HepG2 (cell line): ENCODE results near the gene FAM124A. TPM values are rescaled to one million over a fixed set of nuclear protein-coding genes. Genes with fewer than 3 reads are reported as not detected.

ENCODE experiments used
- ATAC-seq: fragments of 200-7000 bp; cut with Tn5 transposase; 3 replicates; pipeline ENCODE4 v1.9.1; 2020; ENCODE audit warnings: mild to moderate bottlenecking, moderate library complexity
- BruUV-seq: library from RNA; stranded (reverse); fragments of 400-500 nt; replicated peaks from 2 replicates; lab custom pipeline; 2021; lab: Mats Ljungman, UMichigan
- CTCF ChIA-PET: fragments of 300-600 bp; formaldehyde crosslinking; extraction: SDS; loops from one replicate; lab custom pipeline; 2021; ENCODE audit warnings: low total read pairs, inconsistent platforms, low intra/inter-chr PET ratio; lab: Yijun Ruan, JAX
- POLR2A ChIA-PET: fragments of 350-600 bp; sonication (Branson Sonifier 250); formaldehyde crosslinking; loops from one replicate; lab custom pipeline; 2020; ENCODE audit warnings: antibody characterized with exemption, inconsistent platforms; lab: Yijun Ruan, JAX
- DNase-seq: peaks from one replicate; pipeline ENCODE4 v3.0.0-alpha.2; 2015; ENCODE audit warnings: low spot score
- FAIRE-seq: peaks from 3 replicates; lab custom pipeline; 2011; peaks lifted over from hg19 to GRCh38; lab: Jason Lieb, UNC
- H2AFZ ChIP-seq: one replicate; pipeline ENCODE4 v1.6.1; 2011; ENCODE audit warnings: low read length, inconsistent platforms
- H3K27ac ChIP-seq: fragments of 300-600 bp; 3 replicates; pipeline ENCODE4 v1.8.0; 2011; ENCODE audit warnings: mixed run types, mild to moderate bottlenecking, mixed read lengths, low read length, inconsistent platforms; ENCODE audit not compliant: insufficient read depth; ENCODE audit errors: extremely low read length
- H3K27me3 ChIP-seq, 2 experiments: fragments of 200-600 bp in 1 of 2; 2 replicates in 1 of 2; 3 replicates in 1 of 2; pipeline versions ENCODE4 v1.6.0 to v1.8.0; 2011; ENCODE audit warnings: low read length in 2 of 2, mild to moderate bottlenecking in 2 of 2, moderate library complexity in 2 of 2, inconsistent platforms in 1 of 2; ENCODE audit not compliant: insufficient read depth in 2 of 2, control insufficient read depth in 1 of 2
- H3K36me3 ChIP-seq, 2 experiments: fragments of 200-600 bp in 1 of 2; replicated peaks in 1 of 2; 2 replicates in 1 of 2; 3 replicates in 1 of 2; pipeline versions ENCODE4 v1.5.1 to v1.8.0; 2011; ENCODE audit warnings: low read length in 2 of 2, inconsistent platforms in 1 of 2; ENCODE audit not compliant: insufficient read depth in 2 of 2, control insufficient read depth in 1 of 2
- H3K4me1 ChIP-seq: 2 replicates; pipeline ENCODE4 v1.5.1; 2012; ENCODE audit warnings: low read length, inconsistent platforms; ENCODE audit not compliant: insufficient read depth
- H3K4me2 ChIP-seq: 2 replicates; pipeline ENCODE4 v1.6.0; 2011; ENCODE audit warnings: low read depth, low read length, inconsistent platforms
- H3K4me3 ChIP-seq, 3 experiments: fragments of 200-600 bp in 1 of 3; sonication (generic), shearing (Covaris generic) in 1 of 3; replicated peaks in 1 of 3; 2 replicates each; pipeline ENCODE4 v1.5.1; 2011 to 2016; ENCODE audit warnings: low read length in 3 of 3, inconsistent platforms in 2 of 3, low read depth in 2 of 3, mild to moderate bottlenecking in 2 of 3, control low read depth in 1 of 3, mixed read lengths in 1 of 3; ENCODE audit not compliant: insufficient read depth in 1 of 3
- H3K79me2 ChIP-seq: one replicate; pipeline ENCODE4 v1.6.1; 2011; ENCODE audit warnings: low read length, inconsistent platforms; ENCODE audit not compliant: insufficient read depth
- H3K9ac ChIP-seq: 2 replicates; pipeline ENCODE4 v1.6.0; 2011; ENCODE audit warnings: mild to moderate bottlenecking, low read depth, low read length, inconsistent platforms; ENCODE audit not compliant: insufficient read depth
- H3K9me3 ChIP-seq: 2 replicates; pipeline ENCODE4 v1.5.1; 2012; ENCODE audit warnings: mild to moderate bottlenecking, low read length
- H4K20me1 ChIP-seq: 2 replicates; pipeline ENCODE4 v1.6.0; 2011; ENCODE audit warnings: inconsistent platforms, mild to moderate bottlenecking, low read length, moderate library complexity; ENCODE audit not compliant: insufficient read depth
- AKNA ChIP-seq: sonication (generic); formaldehyde crosslinking; IDR thresholded peaks from 2 replicates; pipeline ENCODE4 v1.4.0; 2020; ENCODE audit warnings: missing genetic modification reagents, borderline replicate concordance
- ARNT ChIP-seq: fragments of 450-650 bp; IDR thresholded peaks from 2 replicates; pipeline ENCODE4 v1.6.1; 2017
- BRCA1 ChIP-seq: sonication (generic); formaldehyde crosslinking; IDR thresholded peaks from 2 replicates; pipeline ENCODE4 v1.4.0; 2020; ENCODE audit warnings: missing genetic modification reagents
- GATAD2A ChIP-seq: IDR thresholded peaks from 2 replicates; pipeline ENCODE4 v1.6.1; 2016
- GLI4 ChIP-seq: sonication (generic); formaldehyde crosslinking; IDR thresholded peaks from 2 replicates; pipeline ENCODE4 v1.5.1; 2020; ENCODE audit warnings: missing genetic modification reagents, mild to moderate bottlenecking, moderate library complexity, borderline replicate concordance
- HNRNPLL ChIP-seq: fragments of 200-400 bp; formaldehyde crosslinking; IDR thresholded peaks from 2 replicates; pipeline ENCODE4 v1.6.1; 2017; ENCODE audit warnings: mild to moderate bottlenecking, low read depth, low read length; ENCODE audit not compliant: poor library complexity, severe bottlenecking
- MIXL1 ChIP-seq: IDR thresholded peaks from 2 replicates; pipeline ENCODE4 v1.6.1; 2016
- RARG ChIP-seq: sonication (generic); formaldehyde crosslinking; IDR thresholded peaks from 2 replicates; pipeline ENCODE4 v1.4.0; 2020; ENCODE audit warnings: low read depth, mild to moderate bottlenecking, missing genetic modification reagents
- ZBTB25 ChIP-seq: IDR thresholded peaks from 2 replicates; pipeline ENCODE4 v1.6.1; 2018; ENCODE audit warnings: missing genetic modification reagents
- ZNF335 ChIP-seq: sonication (generic); formaldehyde crosslinking; IDR thresholded peaks from 2 replicates; pipeline ENCODE4 v1.4.0; 2020; ENCODE audit warnings: missing genetic modification reagents
- ZNF773 ChIP-seq: sonication (generic); formaldehyde crosslinking; IDR thresholded peaks from 2 replicates; pipeline ENCODE4 v1.4.0; 2020; ENCODE audit warnings: missing genetic modification reagents, borderline replicate concordance
- WGBS: methylation state at CpG from one replicate; pipeline ENCODE4 v1.1.6; 2017; ENCODE audit warnings: low lambda C conversion rate; 5-methylcytosine and 5-hydroxymethylcytosine counted together
- in situ Hi-C: cut with HindIII; loops from 2 replicates; pipeline ENCODE4 v1.10.0; 2017; ENCODE audit warnings: low pct_unique_long_range_greater_than_20kb; ENCODE audit not compliant: extremely low pct_ligation_motif_present
- intact Hi-C: fragments of 100-400 bp; cut with micrococcal nuclease; formaldehyde crosslinking; loops from one replicate; pipeline ENCODE4 v1.10.0; 2022; ENCODE audit not compliant: unreplicated experiment
- polyA plus RNA-seq, 8 experiments: library from polyadenylated mRNA; depleted of rRNA in 3 of 8; stranded (reverse) in 7 of 8; unstranded in 1 of 8; fragments of >200 nt; fragmentation: Illumina TruSeq in 4 of 8; extraction: Trizol in 4 of 8; gene quantifications; 2 replicates each; pipeline versions ENCODE4 v1.2.1 to v1.2.3, GENCODE V29; 2011 to 2016; ENCODE audit warnings: low read depth in 4 of 8, missing spikeins in 1 of 8, mixed read lengths in 1 of 8; ENCODE audit not compliant: insufficient read depth in 1 of 8
- total RNA-seq, 5 experiments: library from RNA; depleted of rRNA; stranded (reverse); fragments of >200 nt; fragmentation: Illumina TruSeq; extraction: Trizol; gene quantifications; 2 replicates each; pipeline ENCODE4 v1.2.3, GENCODE V29; 2016; ENCODE audit warnings: low read depth in 1 of 5
- TF ChIP-seq, protein P1 (sequence below): sonication (generic); formaldehyde crosslinking; IDR thresholded peaks from 2 replicates; pipeline ENCODE4 v1.4.0; 2020; ENCODE audit warnings: missing genetic modification reagents, borderline replicate concordance
- TF ChIP-seq, protein P2 (sequence below): sonication (generic); formaldehyde crosslinking; IDR thresholded peaks from 2 replicates; pipeline ENCODE4 v1.5.1; 2020; ENCODE audit warnings: missing genetic modification reagents, mild to moderate bottlenecking, borderline replicate concordance

FAM124A gene
- total and polyA plus RNA-seq, 2 of the 13 experiments (the other 11 are each of a cell fraction or from before 2014, with no cell fraction given), result not detected

GRCh38 chr13:51252954-51253532 is 30.8 kb downstream of the FAM124A start:
- FAIRE-seq, result no peak
- WGBS, result 3% methylated on average over 4 of the region's 4 CpGs
- TF ChIP-seq BRCA1 (CRISPR knock-in tag), result no peak
- TF ChIP-seq, protein P1, sequence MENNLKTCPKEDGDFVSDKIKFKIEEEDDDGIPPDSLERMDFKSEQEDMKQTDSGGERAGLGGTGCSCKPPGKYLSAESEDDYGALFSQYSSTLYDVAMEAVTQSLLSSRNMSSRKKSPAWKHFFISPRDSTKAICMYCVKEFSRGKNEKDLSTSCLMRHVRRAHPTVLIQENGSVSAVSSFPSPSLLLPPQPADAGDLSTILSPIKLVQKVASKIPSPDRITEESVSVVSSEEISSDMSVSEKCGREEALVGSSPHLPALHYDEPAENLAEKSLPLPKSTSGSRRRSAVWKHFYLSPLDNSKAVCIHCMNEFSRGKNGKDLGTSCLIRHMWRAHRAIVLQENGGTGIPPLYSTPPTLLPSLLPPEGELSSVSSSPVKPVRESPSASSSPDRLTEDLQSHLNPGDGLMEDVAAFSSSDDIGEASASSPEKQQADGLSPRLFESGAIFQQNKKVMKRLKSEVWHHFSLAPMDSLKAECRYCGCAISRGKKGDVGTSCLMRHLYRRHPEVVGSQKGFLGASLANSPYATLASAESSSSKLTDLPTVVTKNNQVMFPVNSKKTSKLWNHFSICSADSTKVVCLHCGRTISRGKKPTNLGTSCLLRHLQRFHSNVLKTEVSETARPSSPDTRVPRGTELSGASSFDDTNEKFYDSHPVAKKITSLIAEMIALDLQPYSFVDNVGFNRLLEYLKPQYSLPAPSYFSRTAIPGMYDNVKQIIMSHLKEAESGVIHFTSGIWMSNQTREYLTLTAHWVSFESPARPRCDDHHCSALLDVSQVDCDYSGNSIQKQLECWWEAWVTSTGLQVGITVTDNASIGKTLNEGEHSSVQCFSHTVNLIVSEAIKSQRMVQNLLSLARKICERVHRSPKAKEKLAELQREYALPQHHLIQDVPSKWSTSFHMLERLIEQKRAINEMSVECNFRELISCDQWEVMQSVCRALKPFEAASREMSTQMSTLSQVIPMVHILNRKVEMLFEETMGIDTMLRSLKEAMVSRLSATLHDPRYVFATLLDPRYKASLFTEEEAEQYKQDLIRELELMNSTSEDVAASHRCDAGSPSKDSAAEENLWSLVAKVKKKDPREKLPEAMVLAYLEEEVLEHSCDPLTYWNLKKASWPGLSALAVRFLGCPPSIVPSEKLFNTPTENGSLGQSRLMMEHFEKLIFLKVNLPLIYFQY (CRISPR knock-in tag), result no peak
- TF ChIP-seq ZNF773, result no peak
- TF ChIP-seq RARG (CRISPR knock-in tag), result no peak
- no peak for TF ChIP-seq ZNF335 (CRISPR knock-in tag)
- TF ChIP-seq ARNT, result no peak
- TF ChIP-seq GATAD2A (CRISPR knock-in tag), result no peak
- TF ChIP-seq ZBTB25 (CRISPR knock-in tag), result no peak
- no peak for TF ChIP-seq HNRNPLL
- TF ChIP-seq, protein P2, sequence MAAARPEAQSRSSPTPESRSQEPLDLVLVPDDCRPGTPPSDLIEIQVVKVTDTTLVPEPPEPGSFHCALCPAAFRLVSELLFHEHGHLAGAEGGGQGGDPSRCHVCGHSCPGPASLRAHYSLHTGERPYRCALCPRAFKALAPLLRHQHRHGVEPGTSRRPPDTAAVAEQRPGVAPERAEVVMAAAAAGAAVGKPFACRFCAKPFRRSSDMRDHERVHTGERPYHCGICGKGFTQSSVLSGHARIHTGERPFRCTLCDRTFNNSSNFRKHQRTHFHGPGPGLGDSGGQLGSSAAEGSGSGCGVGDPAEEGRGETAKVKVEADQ (CRISPR knock-in tag), result no peak
- no peak for TF ChIP-seq AKNA
- no peak for TF ChIP-seq GLI4 (CRISPR knock-in tag)
- TF ChIP-seq MIXL1 (CRISPR knock-in tag), result no peak

More at GRCh38 chr13:51252954-51253532, 30.8 kb downstream of the FAM124A start:
- ATAC-seq (no peak), DNase-seq (no peak)
- H3K27me3 ChIP-seq, result peaks cover 1 to 17% of the 10 kb centered on the region in 2 experiments; a peak in 3 of 5 replicates
- ChIA-PET POLR2A (no interaction called here), CTCF (no interaction called here)
- no peak overlapping the region for H3K4me2 ChIP-seq
- no peaks in the 10 kb centered on the region for H3K4me1 ChIP-seq
- H3K27ac ChIP-seq, result no peak overlapping the region
- BruUV-seq, result no TSS peak
- H3K4me3 ChIP-seq, result no peak overlapping the region
- in situ Hi-C loops (no loop called here), intact Hi-C loops (no loop called here)
- H3K9me3 ChIP-seq, result no peaks in the 10 kb centered on the region
- H3K9ac ChIP-seq, result no peak overlapping the region
- H3K79me2 ChIP-seq, result no peaks in the 10 kb centered on the region
- no peak overlapping the region for H2AFZ ChIP-seq
- no peaks in the 10 kb centered on the region for H3K36me3 ChIP-seq
- no peaks in the 10 kb centered on the region for H4K20me1 ChIP-seq
